ENCODE data around the gene FHOD3. TPM values are rescaled to one million over a fixed set of nuclear protein-coding genes. Genes with fewer than 3 reads are reported as not detected.

FHOD3 gene
- total RNA-seq, 6 experiments from 2014 or later: 0.44 to 1.2 (median 0.62) TPM

GRCh38 chr18:36582988-36583745 lies 285.7 kb downstream of the FHOD3 start:
- H3K4me3 ChIP-seq: no peak overlapping the region
- intact Hi-C loops (cut with DNase I): no loop called here
- H3K9me3 ChIP-seq: no peaks in the 10 kb centered on the region
- 45% methylated on average over 4 of the region's 5 CpGs for WGBS (ENCODE audit: insufficient coverage, low coverage, low lambda C conversion rate, missing lambda C conversion rate)
- ATAC-seq: no peak
- no peaks in the 10 kb centered on the region for H3K4me1 ChIP-seq
- peak in 1 of 3 donors; percentile 9 for DNase-seq
- no peak for TF ChIP-seq CTCF (IDR thresholded peaks at IDR 0.05)
- no peak for TF ChIP-seq POLR2A (IDR thresholded peaks at IDR 0.05)
- H3K36me3 ChIP-seq: no peaks in the 10 kb centered on the region
- no peaks in the 10 kb centered on the region for H3K27me3 ChIP-seq
- no peak overlapping the region for H3K27ac ChIP-seq

DNA sequence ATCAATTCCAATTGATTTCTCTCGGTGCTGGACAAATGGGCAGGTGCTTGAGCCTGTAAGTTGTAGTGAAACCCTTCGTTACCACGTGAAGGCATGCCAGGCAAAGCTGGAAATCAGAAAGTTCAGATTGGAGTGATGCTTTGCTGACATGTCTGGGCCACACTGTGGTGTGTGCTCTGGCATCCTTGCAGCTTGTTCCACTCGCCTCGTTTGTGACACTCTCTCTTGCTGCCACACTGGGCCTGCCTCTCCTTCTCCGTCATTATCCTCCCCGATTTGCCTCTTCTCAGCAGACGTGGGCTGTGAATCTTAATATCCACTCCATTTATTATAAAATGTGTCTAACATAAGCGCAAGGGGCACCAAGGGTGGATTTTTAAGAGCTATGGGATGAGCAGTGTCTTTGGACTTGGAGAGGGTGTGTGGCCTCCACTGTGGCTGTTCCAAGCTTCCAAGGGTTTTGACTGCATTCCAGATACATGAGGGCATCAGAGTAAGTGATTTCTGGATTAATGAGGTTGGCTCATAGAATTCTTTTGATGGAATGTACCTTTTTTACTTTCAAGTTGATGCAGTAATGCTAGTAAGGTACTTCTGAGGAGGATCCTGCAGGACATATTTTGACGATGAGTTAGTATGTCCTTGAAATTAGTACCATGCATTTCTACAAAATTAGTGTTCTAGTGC lies 292.5 kb downstream of the FHOD3 start:
- intact Hi-C loops (cut with DNase I): no loop called here
- 73% methylated on average over 8 of the region's 10 CpGs for WGBS (ENCODE audit: insufficient coverage, low coverage, low lambda C conversion rate, missing lambda C conversion rate)

DNA sequence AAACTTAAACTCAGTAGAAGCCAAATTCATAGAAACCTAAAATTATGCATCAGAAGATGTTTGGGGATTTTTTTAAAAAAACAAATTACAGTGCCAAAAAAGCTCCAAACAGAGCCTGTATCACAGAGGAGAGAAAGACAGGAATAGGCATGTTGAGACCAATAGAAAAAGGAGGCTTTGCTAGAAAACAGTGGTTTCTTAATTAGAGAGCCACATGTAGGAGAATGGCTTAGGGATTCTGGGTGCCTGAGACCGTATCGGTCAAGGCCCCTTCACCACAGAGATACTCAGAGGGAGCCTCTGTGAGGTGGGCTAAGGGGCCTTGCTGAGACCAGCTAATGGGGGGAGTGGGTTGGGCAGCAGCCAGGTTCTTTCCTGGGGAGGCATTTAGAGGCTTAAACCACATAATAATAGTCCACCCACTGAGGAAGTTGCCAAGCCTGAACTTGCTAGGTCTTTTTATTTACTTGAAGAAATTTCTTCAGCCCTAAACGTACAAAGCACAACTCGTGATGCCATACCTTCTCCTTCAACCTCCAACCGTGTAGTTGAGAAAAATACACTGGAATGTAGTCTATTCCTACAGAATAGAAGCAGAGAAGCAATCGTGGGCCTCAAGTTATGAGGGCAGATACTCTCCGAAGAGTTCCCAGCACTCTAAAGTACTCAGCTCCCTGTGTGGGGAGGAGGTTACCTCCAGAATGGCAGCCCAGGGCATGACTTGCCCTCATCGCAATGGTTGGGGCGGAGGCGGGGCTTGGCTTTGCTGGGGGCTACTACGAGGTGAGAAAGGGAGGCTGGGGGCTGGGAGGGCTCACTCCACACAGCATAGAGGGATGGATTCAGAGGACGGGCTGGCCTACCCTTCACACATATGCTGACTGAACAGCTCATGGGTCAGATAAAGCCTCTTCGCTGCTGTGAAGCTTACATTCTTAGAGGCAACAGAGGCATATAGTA lies 293.4 kb downstream of the FHOD3 start:
- H3K9me3 ChIP-seq: no peaks in the 10 kb centered on the region
- TF ChIP-seq POLR2A (IDR thresholded peaks at IDR 0.05): no peak
- TF ChIP-seq CTCF (IDR thresholded peaks at IDR 0.05): no peak
- no peak for ATAC-seq
- 71% methylated on average over 9 of the region's 13 CpGs for WGBS (ENCODE audit: insufficient coverage, low coverage, low lambda C conversion rate, missing lambda C conversion rate)
- intact Hi-C loops (cut with DNase I): no loop called here
- DNase-seq: no peak
- H3K36me3 ChIP-seq: no peaks in the 10 kb centered on the region
- no peaks in the 10 kb centered on the region for H3K27me3 ChIP-seq
- H3K4me1 ChIP-seq: no peaks in the 10 kb centered on the region
- H3K4me3 ChIP-seq: no peak overlapping the region
- H3K27ac ChIP-seq: no peak overlapping the region

More for the DNA sequence above, 292.5 kb downstream of the FHOD3 start:
- Histone ChIP-seq H3K27me3 (no peaks in the 10 kb centered on the region), H3K4me3 (no peak overlapping the region), H3K9me3 (no peaks in the 10 kb centered on the region), H3K4me1 (no peaks in the 10 kb centered on the region), H3K27ac (no peak overlapping the region), H3K36me3 (no peaks in the 10 kb centered on the region)
- TF ChIP-seq POLR2A (IDR thresholded peaks at IDR 0.05): no peak
- TF ChIP-seq CTCF (IDR thresholded peaks at IDR 0.05): no peak
- DNase-seq (no peak), ATAC-seq (no peak)

GRCh38 chr18:36592282-36592681 lies 294.8 kb downstream of the FHOD3 start:
- Histone ChIP-seq H3K27me3 (no peaks in the 10 kb centered on the region), H3K27ac (no peak overlapping the region), H3K4me3 (no peak overlapping the region), H3K9me3 (no peaks in the 10 kb centered on the region), H3K36me3 (no peaks in the 10 kb centered on the region), H3K4me1 (no peaks in the 10 kb centered on the region)
- WGBS (ENCODE audit: insufficient coverage, low coverage, low lambda C conversion rate, missing lambda C conversion rate): 94% methylated on average over 5 of the region's 5 CpGs
- ATAC-seq: no peak
- TF ChIP-seq CTCF (IDR thresholded peaks at IDR 0.05) (no peak), POLR2A (IDR thresholded peaks at IDR 0.05) (no peak)
- DNase-seq: no peak
- intact Hi-C loops (cut with DNase I): no loop called here
